Measurements from ENCODE around the gene STEAP1.
"Not testable (repeated sequence)": the region's sequence is repeated elsewhere in the genome, so short reads cannot be mapped to it uniquely, and the experiment has no call there.

STEAP1 gene

GRCh38 chr7:90178166-90178565 is 23.9 kb downstream of the STEAP1 start:
- TF ChIP-seq CTCF (IDR thresholded peaks at IDR 0.05; ENCODE audit: control insufficient read depth, insufficient read depth, low read depth, low read length, missing control alignments): no peak
- H3K4me3 ChIP-seq (ENCODE audit: control insufficient read depth, low read depth, low read length): no peak overlapping the region
- no peak for DNase-seq (ENCODE audit: low read depth)

GRCh38 chr7:90178679-90179278 is 24.5 kb downstream of the STEAP1 start:
- no peak overlapping the region; the same call in none of the 2 replicates for H3K4me3 ChIP-seq (ENCODE audit: control insufficient read depth, low read depth, low read length)
- peak; percentile 74 for DNase-seq (ENCODE audit: low read depth)

DNA sequence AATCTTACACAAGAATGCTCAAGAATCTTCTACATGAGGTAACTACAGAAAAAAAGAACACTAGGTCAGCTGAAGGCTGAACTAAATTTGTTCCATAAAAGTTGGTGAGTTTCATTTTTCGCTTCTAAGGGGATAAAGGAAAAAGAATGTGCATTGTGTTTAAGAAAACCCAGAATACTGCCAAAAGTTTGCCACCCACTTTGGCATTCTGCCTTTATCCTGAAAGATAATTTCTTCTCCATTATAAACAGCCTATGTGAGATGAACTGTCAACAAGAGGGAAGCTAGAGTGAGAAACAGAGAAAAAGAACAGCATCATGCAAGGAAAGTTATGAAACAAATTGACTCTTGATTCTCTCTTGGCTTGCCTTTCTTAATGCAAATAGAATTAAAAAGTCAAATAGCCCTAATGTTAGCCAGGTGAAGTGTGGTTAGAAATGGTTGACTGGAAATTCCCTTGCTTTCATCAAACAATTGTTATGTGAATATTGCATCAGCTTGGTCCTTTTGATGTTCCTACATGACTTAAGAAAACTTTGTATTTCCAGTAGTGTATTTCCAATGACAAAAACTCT is 25.8 kb downstream of the STEAP1 start:
- TF ChIP-seq CTCF (IDR thresholded peaks at IDR 0.05; ENCODE audit: control insufficient read depth, insufficient read depth, low read depth, low read length, missing control alignments): no peak
- H3K4me3 ChIP-seq (ENCODE audit: control insufficient read depth, low read depth, low read length): no peak overlapping the region
- DNase-seq (ENCODE audit: low read depth): peak; percentile 41

More at GRCh38 chr7:90178679-90179278, 24.5 kb downstream of the STEAP1 start:
- no peak for TF ChIP-seq CTCF (IDR thresholded peaks at IDR 0.05; ENCODE audit: control insufficient read depth, insufficient read depth, low read depth, low read length, missing control alignments)

DNA sequence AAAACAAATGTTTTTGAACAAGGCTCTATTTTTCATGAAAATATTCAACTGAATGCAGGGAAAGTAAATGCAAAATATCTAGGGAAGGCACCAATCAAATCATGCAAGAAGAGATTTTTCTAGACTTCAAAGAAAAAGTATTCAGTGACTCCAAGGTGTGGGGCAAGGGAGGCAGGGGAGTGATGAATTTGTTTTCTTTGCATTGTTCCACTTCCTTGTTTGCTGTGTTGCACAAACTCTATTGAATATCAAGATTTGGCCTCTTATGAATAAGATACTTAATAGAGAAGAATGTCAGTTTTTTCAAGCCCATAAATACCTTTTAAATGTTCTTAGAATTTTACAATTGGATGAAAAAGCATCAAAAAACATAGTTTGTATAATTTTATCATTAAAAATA is 26.4 kb downstream of the STEAP1 start:
- DNase-seq (ENCODE audit: low read depth): no peak
- TF ChIP-seq CTCF (IDR thresholded peaks at IDR 0.05; ENCODE audit: control insufficient read depth, insufficient read depth, low read depth, low read length, missing control alignments): no peak
- H3K4me3 ChIP-seq (ENCODE audit: control insufficient read depth, low read depth, low read length): no peak overlapping the region

- TF ChIP-seq CTCF (IDR thresholded peaks at IDR 0.05; ENCODE audit: control insufficient read depth, insufficient read depth, low read depth, low read length, missing control alignments): no peak
- DNase-seq (ENCODE audit: low read depth): no peak
- H3K4me3 ChIP-seq (ENCODE audit: control insufficient read depth, low read depth, low read length): no peak overlapping the region
Measured at GRCh38 chr7:90181485-90181884, 27.2 kb downstream of the STEAP1 start.

GRCh38 chr7:90186290-90186689 is 32.0 kb downstream of the STEAP1 start:
- not testable (repeated sequence) for H3K4me3 ChIP-seq (ENCODE audit: control insufficient read depth, low read depth, low read length); DNase-seq (ENCODE audit: low read depth)

DNA sequence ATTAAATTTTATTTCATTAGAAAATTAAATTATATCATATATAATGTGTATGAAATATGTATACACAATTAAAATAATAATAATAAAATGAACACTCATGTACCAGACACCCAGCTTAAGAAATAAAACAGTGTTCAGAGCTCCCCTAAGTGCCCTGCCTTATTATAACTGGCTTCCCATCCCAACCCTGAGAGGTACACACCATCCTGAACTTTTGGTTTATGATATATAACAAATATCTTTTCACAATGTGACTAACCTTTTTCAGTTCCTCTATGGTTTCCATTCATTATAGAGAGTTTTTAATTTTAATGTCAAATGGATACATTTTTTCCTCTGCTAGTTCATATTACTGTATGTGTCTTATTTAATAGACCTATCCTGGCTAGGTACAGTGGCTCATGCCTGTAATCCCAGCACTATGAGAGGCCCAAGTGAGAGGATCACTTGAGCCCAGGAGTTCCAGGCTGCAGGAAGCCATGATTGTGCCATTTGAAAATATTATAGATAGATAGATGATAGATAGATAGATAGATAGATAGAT is 33.3 kb downstream of the STEAP1 start:
- no peak overlapping the region for H3K4me3 ChIP-seq (ENCODE audit: control insufficient read depth, low read depth, low read length)
- no peak for DNase-seq (ENCODE audit: low read depth)
- TF ChIP-seq CTCF (IDR thresholded peaks at IDR 0.05; ENCODE audit: control insufficient read depth, insufficient read depth, low read depth, low read length, missing control alignments): no peak
